GM21576 (cell line): Measurements from ENCODE around the gene IPO4.
A peak's percentile ranks its signal among the peaks of the same experiment; 100 is the strongest.

Experiments
- ATAC-seq: cut with Tn5 transposase; IDR thresholded peaks from one replicate; pipeline ENCODE4 v1.9.1; 2021; ENCODE audit warnings: mild to moderate bottlenecking, moderate library complexity; ENCODE audit not compliant: unreplicated experiment

The IPO4 gene

GRCh38 chr14:24147761-24148428, 40.7 kb downstream of the IPO4 start:
- no peak for ATAC-seq

DNA sequence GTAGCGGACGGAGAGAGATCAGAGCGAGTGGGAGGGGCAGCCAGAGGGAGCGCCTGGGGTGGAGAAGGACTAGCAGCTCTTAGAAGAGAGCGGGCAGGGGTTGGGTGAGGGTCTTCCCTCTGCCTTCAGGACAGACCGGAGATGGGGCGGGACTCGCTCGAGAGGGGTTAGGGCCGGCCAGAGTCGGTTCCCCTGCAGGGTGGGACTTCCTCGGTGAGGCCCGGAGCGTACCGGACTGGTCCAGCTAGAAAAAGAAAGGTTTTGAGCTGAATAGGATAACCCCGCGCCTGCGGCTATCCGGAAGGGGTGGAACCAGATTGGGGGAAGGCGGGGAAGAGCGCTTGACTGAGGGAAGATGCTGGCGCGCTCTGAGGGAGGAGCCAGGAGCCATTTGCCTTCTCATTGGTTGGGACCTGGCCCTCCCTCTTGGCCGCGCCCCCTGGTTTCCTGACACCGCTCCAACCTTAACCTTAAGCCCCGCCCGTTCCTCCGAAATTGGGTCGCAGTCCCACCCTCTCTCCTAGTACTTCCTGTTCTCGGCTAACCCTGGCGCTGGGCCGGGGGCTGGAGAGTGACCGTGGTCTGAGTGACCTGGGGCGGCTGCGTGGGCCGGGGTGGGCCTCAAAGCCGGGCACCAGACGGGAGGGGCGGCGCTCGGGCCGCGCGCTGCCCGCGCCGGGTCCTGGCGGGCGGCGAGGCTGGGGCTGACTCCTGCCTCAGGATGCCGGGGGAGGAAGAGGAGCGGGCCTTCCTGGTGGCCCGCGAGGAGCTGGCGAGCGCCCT, 41.4 kb downstream of the IPO4 start, which contains the start of gene RNF31:
TSS of gene RNF31 (plus strand) at position 521 of the 783 bp plus-strand sequence. CDS start at position 722, 201 bp downstream.
- peak; percentile 85 for ATAC-seq

DNA sequence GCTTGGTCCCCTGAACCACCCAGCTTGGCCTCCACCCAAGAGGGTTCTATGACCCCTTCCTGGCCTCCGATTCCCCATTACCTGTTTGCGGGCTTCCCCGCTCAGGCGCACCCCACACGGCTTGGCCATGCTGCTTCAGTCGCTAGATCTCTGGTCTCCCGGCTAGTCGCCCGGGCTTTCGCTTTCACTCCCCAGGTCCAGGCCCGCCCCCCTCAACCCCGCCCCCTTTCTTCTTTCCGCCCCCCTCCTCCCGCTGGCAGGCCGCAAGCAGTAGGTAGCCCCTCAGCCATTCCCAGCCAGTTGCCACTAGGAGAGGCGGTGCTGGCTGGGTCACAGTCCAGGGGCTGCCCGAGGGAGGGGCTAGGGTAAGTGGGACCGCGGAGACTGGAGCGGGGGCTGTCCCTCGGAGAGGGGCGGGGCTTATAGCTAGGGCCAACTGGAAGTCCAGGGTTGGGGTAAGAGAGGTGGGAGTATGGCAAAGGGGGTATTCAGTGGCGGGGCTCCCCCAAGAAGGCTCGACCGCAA, 42.1 kb downstream of the IPO4 start, which contains the start of gene PSME2:
TSS of gene PSME2 (minus strand) at position 158 of the 525 bp plus-strand sequence. CDS start at position 129, 29 bp downstream.
- peak; percentile 56 for ATAC-seq

DNA sequence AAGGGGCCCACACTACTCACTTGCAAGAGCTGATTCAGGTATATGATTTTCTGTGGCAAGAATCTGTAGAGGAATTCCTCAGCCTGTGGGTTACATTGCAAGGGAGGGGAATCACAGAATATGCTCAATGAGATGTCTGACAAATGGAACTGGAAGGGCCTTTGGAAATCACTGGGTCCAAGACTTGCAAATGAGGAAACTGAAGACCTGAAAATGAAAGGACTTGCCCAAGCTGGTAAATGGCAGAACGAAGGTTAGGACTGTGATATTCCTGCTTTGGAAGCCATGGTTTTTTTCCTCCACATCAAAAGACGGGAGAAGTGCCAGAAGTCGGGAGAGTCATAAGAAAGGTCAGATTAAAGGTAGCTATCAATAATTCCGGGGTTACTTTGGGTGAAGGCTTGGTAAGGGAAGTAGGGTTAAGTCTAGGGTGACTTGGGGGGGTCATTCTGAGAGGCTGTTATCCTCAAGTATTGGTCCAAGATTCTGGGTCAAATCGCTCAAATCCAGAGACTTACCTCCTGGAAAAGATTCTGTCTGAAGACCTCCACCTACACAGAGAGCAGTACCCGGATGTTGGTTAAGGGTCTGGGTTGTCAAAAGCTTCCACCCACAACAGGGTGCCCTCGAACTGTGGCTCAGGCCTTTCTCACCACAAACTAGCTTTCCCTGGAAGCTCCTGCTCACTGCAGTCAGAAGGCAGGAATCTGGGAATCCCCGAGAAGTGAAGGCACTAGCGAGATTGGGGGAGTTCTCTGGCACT, 42.7 kb downstream of the IPO4 start:
- no peak for ATAC-seq

GRCh38 chr14:24145219-24145618, 43.4 kb downstream of the IPO4 start:
- no peak for ATAC-seq

- no peak for ATAC-seq
Observed at GRCh38 chr14:24144451-24144850, 44.2 kb downstream of the IPO4 start.

GRCh38 chr14:24143511-24143910, 45.1 kb downstream of the IPO4 start:
- no peak for ATAC-seq

GRCh38 chr14:24141097-24141880, 47.3 kb downstream of the IPO4 start, which contains the start of gene EMC9:
Gene EMC9 (minus strand): TSS chr14:24141591. CDS start chr14:24141304, 287 bp downstream.
- peak; percentile 85 for ATAC-seq

GRCh38 chr14:24139272-24139934, 49.2 kb downstream of the IPO4 start:
- ATAC-seq, result no peak

DNA sequence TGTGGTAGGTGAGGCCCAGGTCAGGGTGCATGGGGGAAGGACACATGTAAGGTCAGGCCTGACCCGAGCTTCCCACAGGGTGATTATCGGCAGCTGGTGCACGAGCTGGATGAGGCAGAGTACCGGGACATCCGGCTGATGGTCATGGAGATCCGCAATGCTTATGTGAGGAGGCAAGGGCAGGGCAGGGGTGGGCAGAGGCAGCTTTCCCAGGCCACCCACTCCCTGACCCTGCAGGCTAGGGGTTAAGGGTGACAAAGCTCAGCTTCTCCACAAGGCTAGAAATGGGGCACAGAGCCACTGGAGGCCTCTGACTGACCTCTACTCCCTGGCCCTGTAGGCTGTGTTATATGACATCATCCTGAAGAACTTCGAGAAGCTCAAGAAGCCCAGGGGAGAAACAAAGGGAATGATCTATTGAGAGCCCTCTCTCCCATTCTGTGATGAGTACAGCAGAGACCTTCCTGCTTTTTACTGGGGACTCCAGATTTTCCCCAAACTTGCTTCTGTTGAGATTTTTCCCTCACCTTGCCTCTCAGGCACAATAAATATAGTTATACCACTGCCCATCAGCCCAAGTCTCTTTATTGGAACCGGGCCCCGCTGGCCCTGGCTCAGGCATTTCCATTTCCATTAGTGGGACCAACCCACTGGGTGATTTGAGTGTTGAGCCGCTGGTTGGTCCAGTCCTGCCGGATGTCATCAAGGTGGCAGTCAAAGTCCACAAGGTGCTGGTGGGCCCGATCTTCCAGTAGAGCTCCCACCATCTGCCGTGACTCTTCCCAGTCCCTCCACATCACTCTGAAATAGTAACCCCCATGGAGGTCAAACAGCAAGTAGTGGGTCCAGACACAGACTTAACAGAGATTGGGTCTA, 50.0 kb downstream of the IPO4 start:
- ATAC-seq, result no peak

- ATAC-seq, result no peak
Observed at GRCh38 chr14:24137529-24138395, 50.9 kb downstream of the IPO4 start.

DNA sequence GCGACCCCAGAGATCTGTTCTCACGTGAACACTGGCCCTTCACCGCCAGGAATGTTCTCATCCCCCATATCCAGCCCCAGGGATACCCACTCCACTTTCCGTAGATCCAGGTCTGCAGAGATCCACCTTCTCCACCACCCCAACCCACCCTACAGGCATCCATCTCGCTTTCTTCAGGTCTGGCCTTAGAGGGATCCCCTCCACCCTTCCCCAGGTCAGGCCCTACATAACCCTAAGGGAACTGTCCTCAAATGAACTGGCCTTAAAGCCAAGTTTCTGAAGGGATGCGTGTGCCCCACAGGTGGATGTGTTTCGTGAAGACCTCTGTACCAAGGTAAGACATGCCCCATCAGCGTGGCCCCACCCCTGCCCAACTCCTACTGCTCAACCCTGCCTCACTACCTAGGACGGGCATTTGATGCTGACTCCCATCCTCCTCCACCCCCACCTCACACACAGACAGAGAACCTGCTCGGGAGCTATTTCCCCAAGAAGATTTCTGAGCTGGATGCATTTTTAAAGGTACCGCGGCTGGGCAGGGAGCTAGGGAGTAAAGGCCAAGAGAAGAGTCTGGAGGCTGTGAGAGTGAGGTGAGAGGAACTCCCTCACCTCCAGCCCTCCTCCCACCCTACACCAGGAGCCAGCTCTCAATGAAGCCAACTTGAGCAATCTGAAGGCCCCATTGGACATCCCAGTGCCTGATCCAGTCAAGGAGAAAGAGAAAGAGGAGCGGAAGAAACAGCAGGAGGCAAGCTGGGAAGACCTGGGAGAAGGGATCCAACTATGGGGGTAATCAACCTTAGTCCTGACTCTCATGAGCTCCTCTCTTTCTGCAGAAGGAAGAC, 51.7 kb downstream of the IPO4 start:
- no peak for ATAC-seq

DNA sequence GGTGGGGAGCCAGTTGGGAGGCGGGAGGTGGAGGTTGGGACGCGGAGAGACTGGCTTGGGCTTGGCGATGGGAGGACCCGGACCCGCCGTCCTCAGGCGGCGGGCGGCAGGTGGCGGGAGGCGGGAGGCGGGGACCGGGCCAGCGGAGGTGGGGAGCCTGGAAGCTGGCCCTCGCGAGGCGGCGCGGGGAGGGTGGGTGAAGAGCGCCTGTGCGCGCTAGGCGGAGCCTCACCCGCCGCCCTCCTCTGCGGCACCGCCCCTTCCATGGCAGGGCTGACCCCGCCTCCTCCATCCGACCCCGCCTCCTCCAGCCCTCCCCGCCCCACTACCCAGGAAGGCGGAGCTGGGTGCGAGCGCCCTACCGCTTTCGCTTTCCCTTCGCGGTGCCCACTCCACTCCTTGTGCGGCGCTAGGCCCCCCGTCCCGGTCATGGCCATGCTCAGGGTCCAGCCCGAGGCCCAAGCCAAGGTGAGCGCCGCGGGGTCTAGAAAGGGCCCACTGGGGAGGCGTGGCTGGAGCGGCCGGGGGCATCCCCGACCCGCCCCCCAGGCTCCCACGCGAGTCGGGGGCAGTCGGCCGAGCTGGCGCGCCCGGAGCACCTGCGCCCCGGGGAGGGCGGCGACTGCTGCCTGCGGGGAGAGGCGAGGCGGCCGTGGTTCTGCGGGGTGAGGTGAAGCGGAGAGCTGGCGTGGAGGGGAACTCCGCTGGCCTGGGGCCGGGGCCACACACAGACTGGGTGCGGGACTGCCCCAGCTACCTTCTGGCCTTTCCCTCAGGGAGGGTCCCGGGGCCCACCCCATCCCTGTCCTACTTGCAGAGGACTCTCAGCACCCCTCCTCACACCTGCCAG, 52.6 kb downstream of the IPO4 start, which contains the start of gene PSME1:
TSS of gene PSME1 (plus strand) at position 361 of the 850 bp plus-strand sequence. CDS start at position 430, 69 bp downstream.
- peak; percentile 83 for ATAC-seq

- ATAC-seq, result no peak
Observed at GRCh38 chr14:24135584-24135833, 53.1 kb downstream of the IPO4 start.

- no peak for ATAC-seq
Observed at GRCh38 chr14:24133735-24134134, 54.9 kb downstream of the IPO4 start.

GRCh38 chr14:24132976-24133375, 55.6 kb downstream of the IPO4 start:
- no peak for ATAC-seq
